ENCODE measurements around the gene HS6ST3.

HS6ST3 gene

DNA sequence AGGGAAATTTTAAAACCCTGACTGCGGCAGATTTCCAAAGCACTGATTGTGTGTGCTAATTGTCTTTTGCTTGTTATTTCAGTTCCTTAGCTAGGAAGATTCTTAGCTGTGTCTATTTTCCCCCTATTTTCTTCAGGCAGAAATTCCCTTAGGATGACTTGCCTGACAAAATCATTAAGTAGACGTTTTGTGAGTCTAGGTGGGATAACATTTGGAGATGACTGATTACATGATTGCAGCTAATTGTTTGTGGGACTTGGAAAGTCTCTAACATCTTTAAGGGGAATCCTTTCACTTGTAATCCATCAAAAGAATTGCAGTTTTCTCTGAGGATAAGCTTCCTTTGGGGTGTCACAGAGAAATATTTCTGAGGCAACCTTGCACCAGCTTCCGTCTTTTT lies 676.4 kb downstream of the HS6ST3 start:
- Histone ChIP-seq H3K79me2 (ENCODE audit: insufficient read depth, low read length) (no peaks in the 10 kb centered on the region), H3K27me3 (ENCODE audit: insufficient read depth, low read length) (no peaks in the 10 kb centered on the region), H3K9me3 (ENCODE audit: low read length) (no peaks in the 10 kb centered on the region)

GRCh38 chr13:96768524-96768923 lies 678.6 kb downstream of the HS6ST3 start:
- H3K36me3 ChIP-seq (ENCODE audit: insufficient read depth, low read length): no peaks in the 10 kb centered on the region
- H3K4me1 ChIP-seq (ENCODE audit: insufficient read depth, low read length, severe bottlenecking): no peaks in the 10 kb centered on the region
- no peaks in the 10 kb centered on the region for H4K20me1 ChIP-seq (ENCODE audit: insufficient read depth, low read length)
- no peak overlapping the region for H2AFZ ChIP-seq (ENCODE audit: low read length)
- no peaks in the 10 kb centered on the region for H3K9me2 ChIP-seq (ENCODE audit: low read depth, low read length)
- no peak overlapping the region for H3K9ac ChIP-seq (ENCODE audit: low read length)
- H3K27ac ChIP-seq (ENCODE audit: low read depth, low read length, poor library complexity, severe bottlenecking): no peak overlapping the region
- TF ChIP-seq EZH2 (IDR thresholded peaks at IDR 0.05; ENCODE audit: borderline replicate concordance, low read length): no peak
- TF ChIP-seq, protein P1, sequence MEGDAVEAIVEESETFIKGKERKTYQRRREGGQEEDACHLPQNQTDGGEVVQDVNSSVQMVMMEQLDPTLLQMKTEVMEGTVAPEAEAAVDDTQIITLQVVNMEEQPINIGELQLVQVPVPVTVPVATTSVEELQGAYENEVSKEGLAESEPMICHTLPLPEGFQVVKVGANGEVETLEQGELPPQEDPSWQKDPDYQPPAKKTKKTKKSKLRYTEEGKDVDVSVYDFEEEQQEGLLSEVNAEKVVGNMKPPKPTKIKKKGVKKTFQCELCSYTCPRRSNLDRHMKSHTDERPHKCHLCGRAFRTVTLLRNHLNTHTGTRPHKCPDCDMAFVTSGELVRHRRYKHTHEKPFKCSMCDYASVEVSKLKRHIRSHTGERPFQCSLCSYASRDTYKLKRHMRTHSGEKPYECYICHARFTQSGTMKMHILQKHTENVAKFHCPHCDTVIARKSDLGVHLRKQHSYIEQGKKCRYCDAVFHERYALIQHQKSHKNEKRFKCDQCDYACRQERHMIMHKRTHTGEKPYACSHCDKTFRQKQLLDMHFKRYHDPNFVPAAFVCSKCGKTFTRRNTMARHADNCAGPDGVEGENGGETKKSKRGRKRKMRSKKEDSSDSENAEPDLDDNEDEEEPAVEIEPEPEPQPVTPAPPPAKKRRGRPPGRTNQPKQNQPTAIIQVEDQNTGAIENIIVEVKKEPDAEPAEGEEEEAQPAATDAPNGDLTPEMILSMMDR (IDR thresholded peaks at IDR 0.05; ENCODE audit: low read length): no peak
- H3K27me3 ChIP-seq (ENCODE audit: insufficient read depth, low read length): no peaks in the 10 kb centered on the region
- no peak overlapping the region for H3K4me2 ChIP-seq (ENCODE audit: low read length)
- H3K4me3 ChIP-seq (ENCODE audit: low read depth, low read length, poor library complexity, severe bottlenecking): no peak overlapping the region
- H3K9me3 ChIP-seq (ENCODE audit: low read length): no peaks in the 10 kb centered on the region
- H3F3A ChIP-seq (ENCODE audit: insufficient read depth, low read length): no peaks in the 10 kb centered on the region
- no peaks in the 10 kb centered on the region for H3K79me2 ChIP-seq (ENCODE audit: insufficient read depth, low read length)

More for the DNA sequence above, 676.4 kb downstream of the HS6ST3 start:
- H2AFZ ChIP-seq (ENCODE audit: low read length): no peak overlapping the region
- TF ChIP-seq, protein P1 (IDR thresholded peaks at IDR 0.05; ENCODE audit: low read length): no peak
- TF ChIP-seq EZH2 (IDR thresholded peaks at IDR 0.05; ENCODE audit: borderline replicate concordance, low read length): no peak
- no peaks in the 10 kb centered on the region for H4K20me1 ChIP-seq (ENCODE audit: insufficient read depth, low read length)
- H3K36me3 ChIP-seq (ENCODE audit: insufficient read depth, low read length): no peaks in the 10 kb centered on the region
- H3K9ac ChIP-seq (ENCODE audit: low read length): no peak overlapping the region
- no peak overlapping the region for H3K4me3 ChIP-seq (ENCODE audit: low read depth, low read length, poor library complexity, severe bottlenecking)
- H3K27ac ChIP-seq (ENCODE audit: low read depth, low read length, poor library complexity, severe bottlenecking): no peak overlapping the region
- no peak overlapping the region for H3K4me2 ChIP-seq (ENCODE audit: low read length)
- H3F3A ChIP-seq (ENCODE audit: insufficient read depth, low read length): no peaks in the 10 kb centered on the region
- no peaks in the 10 kb centered on the region for H3K4me1 ChIP-seq (ENCODE audit: insufficient read depth, low read length, severe bottlenecking)
- no peaks in the 10 kb centered on the region for H3K9me2 ChIP-seq (ENCODE audit: low read depth, low read length)

DNA sequence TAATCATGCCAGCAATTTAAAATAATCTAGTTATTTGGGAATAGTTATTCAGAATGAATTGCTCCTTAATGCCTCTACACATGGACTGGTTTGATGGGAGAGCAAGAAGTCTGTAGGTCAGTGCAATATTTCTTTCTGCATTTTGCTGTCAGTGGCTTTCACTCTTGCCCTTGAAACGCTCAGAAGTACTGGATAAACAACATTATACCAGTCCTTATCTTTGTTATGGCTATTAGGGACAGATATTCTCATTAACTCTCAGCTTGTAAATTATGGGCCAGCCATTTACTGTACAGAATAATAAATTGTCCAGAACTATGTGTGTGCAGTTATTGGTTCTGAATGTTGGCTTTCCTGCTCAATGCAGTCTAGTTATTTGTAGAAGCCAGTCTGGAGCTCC lies 680.0 kb downstream of the HS6ST3 start:
- H3K36me3 ChIP-seq (ENCODE audit: insufficient read depth, low read length): no peaks in the 10 kb centered on the region
- H3K4me1 ChIP-seq (ENCODE audit: insufficient read depth, low read length, severe bottlenecking): no peaks in the 10 kb centered on the region
- no peaks in the 10 kb centered on the region for H3K79me2 ChIP-seq (ENCODE audit: insufficient read depth, low read length)
- no peaks in the 10 kb centered on the region for H3K27me3 ChIP-seq (ENCODE audit: insufficient read depth, low read length)
- H3F3A ChIP-seq (ENCODE audit: insufficient read depth, low read length): no peaks in the 10 kb centered on the region
- no peak overlapping the region for H3K9ac ChIP-seq (ENCODE audit: low read length)
- no peaks in the 10 kb centered on the region for H4K20me1 ChIP-seq (ENCODE audit: insufficient read depth, low read length)
- H3K27ac ChIP-seq (ENCODE audit: low read depth, low read length, poor library complexity, severe bottlenecking): no peak overlapping the region
- no peaks in the 10 kb centered on the region for H3K9me2 ChIP-seq (ENCODE audit: low read depth, low read length)
- H3K4me2 ChIP-seq (ENCODE audit: low read length): no peak overlapping the region
- TF ChIP-seq, protein P1 (IDR thresholded peaks at IDR 0.05; ENCODE audit: low read length): no peak
- TF ChIP-seq EZH2 (IDR thresholded peaks at IDR 0.05; ENCODE audit: borderline replicate concordance, low read length): no peak
- H2AFZ ChIP-seq (ENCODE audit: low read length): no peak overlapping the region
- H3K9me3 ChIP-seq (ENCODE audit: low read length): no peaks in the 10 kb centered on the region
- H3K4me3 ChIP-seq (ENCODE audit: low read depth, low read length, poor library complexity, severe bottlenecking): no peak overlapping the region

All from OCI-LY1 (cell line).